A549 (cell line): Measurements from ENCODE around the gene MGMT.

ENCODE experiments used
- CBX2 ChIP-seq: fragments of 200-600 bp; sonication (generic); IDR thresholded peaks from 2 replicates; pipeline ENCODE4 v1.6.1; 2016; ENCODE audit warnings: low read depth, mild to moderate bottlenecking, borderline replicate concordance
- CHD4 ChIP-seq: fragments of 200-600 bp; sonication (generic); IDR thresholded peaks from 2 replicates; pipeline ENCODE4 v1.6.1; 2016; ENCODE audit warnings: antibody characterized with exemption, mild to moderate bottlenecking, borderline replicate concordance
- CTCF ChIP-seq: fragments of >200 bp; sonication (Bioruptor Twin); formaldehyde crosslinking; IDR thresholded peaks from 3 replicates; pipeline ENCODE4 v1.5.1; 2016
- HDAC2 ChIP-seq: fragments of 200-600 bp; sonication (generic); IDR thresholded peaks from 2 replicates; pipeline ENCODE4 v1.6.1; 2016
- HES2 ChIP-seq: fragments of >200 bp; sonication (Bioruptor Twin); formaldehyde crosslinking; IDR thresholded peaks from 2 replicates; pipeline ENCODE4 v1.6.1; 2016
- POLR2A ChIP-seq: IDR thresholded peaks from 2 replicates; pipeline ENCODE4 v1.6.1; 2012; ENCODE audit warnings: mild to moderate bottlenecking, low read length
- RAD21 ChIP-seq, 2 experiments: fragments of >200 bp in 1 of 2; sonication (Bioruptor Twin) in 1 of 2; formaldehyde crosslinking in 1 of 2; IDR thresholded peaks in 1 of 2; conservative IDR thresholded peaks in 1 of 2; 2 replicates in 1 of 2; 3 replicates in 1 of 2; pipeline ENCODE4 v1.6.1; 2012 to 2018; ENCODE audit warnings: inconsistent platforms in 1 of 2

GRCh38 chr10:129780198-129780597 lies 313.2 kb downstream of the MGMT start:
- TF ChIP-seq HES2 (no peak), CTCF (no peak), CBX2 (no peak), POLR2A (no peak), CHD4 (no peak), RAD21 (conservative IDR thresholded peaks at IDR 0.05 in 1 of 2, IDR thresholded peaks at IDR 0.05 in 1 of 2) (no peak), HDAC2 (no peak)
